NK-92 treated with Interleukin-12 subunit alpha and Interleukin-12 subunit beta, amount 100 ng/mL, for 24 hours (cell line): ENCODE measurements around the gene KRT14.
"Not testable (repeated sequence)": the region's sequence is repeated elsewhere in the genome, so short reads cannot be mapped to it uniquely, and the experiment has no call there.

ENCODE experiments used
- DNase-seq: peaks from one replicate; lab custom pipeline; 2025; lab: John Stamatoyannopoulos, UW

The KRT14 gene

DNA sequence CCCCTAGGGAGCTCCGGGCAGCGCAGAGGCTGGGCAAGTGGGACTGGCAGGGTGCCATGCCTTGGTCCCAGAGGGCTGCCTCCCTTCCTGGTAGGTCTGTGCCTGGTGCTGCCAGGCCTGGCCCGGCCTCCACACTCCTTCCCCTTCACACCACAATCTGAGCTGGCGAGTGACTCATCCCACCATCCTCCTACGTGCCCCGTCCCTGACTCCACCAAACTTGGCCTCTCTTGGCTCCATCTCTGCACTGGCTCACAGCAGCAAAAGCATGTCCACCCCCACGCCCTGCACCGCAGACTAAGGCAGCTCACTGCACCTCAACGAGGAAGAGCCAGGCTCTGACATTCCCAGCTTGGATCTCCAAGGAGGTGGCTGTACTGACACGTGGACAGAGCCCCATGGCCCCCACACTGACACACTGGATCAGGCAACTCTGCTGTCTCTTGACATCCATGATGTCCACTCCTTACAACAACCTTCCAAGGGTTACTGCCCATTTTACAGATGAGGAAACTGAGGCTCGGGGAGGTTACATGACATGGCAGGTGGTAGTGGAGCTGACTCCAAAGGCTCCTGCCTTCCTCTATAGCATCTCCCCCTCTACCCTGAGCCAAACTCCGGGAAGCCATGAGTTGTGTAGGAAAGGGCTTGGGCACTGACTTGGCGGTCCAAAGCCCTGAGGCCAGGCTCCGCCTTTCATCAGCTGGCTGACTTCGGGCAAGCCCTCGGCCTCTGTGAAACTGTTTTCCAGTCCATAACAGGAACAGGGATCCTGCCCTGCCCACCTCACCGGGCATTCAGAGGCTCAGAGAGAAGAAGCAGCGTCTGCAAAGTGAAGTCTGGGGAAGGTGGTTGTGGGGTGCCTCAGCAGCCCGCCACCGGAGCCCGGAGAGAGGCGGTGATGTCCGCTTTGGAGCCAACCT lies 38.5 kb downstream of the KRT14 start:
- DNase-seq = peak; percentile 36

DNA sequence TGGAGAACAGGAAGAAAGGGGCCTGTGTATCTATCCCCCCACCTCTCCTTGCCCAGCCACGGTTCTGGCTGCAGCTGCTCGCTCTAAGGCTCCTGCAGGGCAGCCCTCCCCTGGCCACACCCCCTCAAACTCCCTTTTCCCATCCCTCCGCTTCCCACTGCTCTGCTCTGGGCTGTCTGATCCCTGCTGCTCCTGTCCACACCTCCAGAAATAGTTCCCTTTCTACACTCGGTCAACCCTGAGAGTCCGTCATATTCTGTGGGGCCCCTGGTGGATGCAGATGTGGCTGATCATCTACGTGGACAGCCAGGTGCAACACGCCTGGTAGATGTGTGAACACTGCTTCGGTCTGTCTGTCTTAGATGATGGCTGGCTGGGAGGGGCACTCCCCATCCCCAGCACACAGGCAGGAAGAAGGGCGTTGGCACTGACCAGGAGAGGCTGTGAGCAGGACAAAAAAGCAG lies 39.3 kb downstream of the KRT14 start:
- no peak for DNase-seq

DNA sequence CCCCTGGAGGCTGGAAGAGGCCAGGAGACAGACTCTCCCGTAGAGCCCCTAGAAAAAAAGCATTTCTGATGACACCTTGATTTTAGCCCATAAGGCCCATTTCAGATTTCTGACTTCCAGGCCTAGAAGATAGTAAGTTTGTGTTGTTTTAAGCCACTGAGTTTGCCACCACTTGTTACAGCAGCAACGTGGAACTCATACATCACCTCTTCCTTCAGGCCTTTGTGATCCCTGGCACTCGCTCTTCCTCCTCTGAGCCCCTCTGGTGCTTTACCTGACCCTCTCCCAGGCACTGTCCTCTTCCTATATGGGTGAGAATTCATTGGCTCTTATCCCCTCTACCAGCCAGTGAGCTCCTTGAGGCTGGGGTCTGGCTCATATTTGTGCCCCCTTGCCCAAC lies 39.9 kb downstream of the KRT14 start:
- DNase-seq = no peak

DNA sequence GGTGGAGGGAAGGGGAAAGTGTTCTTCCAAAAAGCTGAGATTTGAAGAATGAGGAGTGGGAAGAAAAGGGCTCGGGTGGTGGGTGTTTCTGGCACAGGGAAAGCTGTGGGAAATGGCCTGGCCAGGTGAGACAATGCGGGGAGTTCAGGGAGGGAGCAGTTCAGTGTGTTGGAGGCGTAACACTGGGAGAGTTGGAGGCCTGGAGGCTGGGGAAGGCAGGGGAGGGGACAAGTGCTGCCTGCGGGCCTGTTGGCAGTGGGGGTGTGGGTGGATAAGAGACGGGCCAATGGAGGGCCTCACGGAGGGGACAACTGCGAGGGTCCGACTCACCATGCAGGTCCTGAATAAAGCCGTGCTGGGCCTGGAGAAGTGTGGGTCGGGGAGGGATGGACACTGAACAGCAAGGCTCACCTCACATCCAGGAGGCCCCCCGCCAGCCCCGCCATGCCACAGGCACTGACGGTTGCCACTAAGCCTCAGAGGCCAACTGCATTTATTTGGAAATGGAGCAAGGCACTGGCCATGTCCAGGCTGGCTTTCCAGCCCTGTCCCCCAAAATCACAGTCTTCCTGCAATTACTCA lies 40.8 kb downstream of the KRT14 start:
- no peak for DNase-seq

DNA sequence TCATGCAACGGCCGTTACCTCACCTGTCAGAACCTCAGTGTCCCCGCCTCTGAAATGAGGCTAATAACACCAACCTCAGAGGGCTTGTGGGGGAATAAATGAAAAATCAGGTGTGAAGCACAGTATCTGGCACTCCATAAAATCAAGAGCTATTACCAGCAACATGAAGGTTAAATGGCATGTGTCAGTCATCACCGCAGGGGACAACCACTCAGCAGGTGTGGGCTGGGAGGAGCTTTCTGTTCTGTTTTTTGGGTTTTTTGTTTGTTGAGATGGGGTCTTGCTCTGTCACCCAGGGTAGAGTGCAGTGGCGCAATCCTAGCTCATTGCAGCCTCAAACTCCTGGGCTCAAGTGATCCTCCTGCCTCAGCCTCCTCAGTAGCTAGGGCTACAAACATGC lies 41.8 kb downstream of the KRT14 start:
- no peak for DNase-seq

DNA sequence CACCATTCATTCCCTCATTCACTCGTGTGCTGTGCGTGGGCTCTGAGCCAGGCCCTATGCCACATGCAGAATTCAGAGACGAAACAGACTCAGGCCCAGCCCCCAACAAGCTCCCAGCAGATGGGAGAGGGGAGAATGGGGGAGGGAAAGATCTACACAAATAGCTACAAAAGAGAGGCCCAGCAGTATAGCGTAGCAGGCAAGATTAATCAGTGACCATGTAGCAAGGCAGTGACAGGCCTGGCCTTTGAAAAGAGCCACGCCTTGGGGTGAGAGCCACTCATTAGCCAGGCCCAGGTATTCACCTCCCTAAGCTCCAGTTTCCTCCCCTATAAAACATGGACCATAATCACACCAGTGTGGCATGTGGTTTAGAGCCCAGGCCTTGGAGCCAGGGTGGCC lies 42.2 kb downstream of the KRT14 start:
- DNase-seq = no peak

DNA sequence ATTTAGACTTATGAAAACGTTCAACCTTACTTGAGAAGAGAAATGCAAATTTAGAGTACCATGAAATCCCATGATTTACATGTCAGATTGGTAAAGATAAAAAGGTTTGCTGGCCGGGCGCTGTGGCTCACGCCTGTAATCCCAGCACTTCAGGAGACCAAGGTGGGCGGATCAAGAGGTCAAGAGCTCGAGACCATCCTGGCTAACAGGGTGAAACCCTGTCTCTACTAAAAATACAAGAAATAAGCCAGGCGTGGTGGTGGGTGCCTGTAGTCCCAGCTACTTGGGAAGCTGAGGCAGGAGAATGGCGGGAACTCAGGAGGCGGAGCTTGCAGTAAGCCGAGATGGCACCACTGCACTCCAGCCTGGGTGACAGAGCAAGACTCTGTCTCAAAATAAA lies 43.9 kb downstream of the KRT14 start:
- DNase-seq = not testable (repeated sequence)

DNA sequence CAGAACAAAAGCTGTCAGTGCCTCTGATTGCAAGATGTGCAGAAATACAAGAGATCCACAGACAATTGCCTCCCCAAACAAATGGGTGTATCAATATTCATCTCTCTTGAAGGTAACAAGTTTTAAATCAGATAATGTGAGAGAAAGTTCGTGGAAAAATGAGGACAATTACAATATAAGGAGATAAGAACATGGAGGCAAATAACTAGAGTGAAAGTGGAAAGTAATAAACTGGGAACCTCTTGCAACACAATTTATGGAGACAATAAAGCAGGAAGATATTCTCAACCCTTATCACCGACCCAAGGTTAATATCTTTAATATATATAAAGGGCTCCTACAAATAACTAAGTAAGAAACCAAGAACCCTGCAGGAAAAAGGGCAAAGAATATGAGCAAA lies 44.3 kb downstream of the KRT14 start:
- DNase-seq = no peak

DNA sequence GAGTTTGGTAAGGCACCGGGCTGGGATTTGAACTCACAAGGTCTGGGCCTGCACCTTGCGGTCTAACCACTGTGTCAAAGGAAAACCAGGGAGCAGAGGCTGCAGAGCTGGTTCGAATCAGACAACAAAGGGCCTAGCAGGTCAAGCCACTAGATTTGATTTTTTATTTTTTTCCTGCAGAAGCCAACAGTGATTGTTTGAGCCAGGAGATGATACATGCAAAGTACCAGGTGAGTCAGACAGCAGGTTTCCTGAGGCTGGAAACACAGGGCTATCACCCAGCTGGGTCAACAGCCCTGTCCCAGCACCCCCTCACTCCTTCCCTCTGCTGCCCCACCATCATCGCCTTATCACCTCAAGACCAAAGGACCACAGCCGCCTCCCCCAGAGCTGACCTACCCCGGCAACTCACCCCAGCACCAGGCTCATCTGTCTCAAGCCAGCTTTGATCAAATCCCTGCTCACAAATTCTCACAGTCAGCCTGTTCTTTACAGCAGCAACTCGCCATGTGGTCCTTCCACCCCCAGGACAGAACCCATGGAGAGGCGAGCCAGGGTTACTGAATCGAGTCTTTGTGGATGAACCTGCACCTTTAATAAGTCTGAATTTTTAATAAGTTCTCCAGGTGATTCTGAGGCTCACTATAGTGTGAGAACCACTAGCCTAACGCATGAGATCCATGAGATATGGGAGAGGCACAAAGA lies 45.6 kb downstream of the KRT14 start:
- no peak for DNase-seq

DNA sequence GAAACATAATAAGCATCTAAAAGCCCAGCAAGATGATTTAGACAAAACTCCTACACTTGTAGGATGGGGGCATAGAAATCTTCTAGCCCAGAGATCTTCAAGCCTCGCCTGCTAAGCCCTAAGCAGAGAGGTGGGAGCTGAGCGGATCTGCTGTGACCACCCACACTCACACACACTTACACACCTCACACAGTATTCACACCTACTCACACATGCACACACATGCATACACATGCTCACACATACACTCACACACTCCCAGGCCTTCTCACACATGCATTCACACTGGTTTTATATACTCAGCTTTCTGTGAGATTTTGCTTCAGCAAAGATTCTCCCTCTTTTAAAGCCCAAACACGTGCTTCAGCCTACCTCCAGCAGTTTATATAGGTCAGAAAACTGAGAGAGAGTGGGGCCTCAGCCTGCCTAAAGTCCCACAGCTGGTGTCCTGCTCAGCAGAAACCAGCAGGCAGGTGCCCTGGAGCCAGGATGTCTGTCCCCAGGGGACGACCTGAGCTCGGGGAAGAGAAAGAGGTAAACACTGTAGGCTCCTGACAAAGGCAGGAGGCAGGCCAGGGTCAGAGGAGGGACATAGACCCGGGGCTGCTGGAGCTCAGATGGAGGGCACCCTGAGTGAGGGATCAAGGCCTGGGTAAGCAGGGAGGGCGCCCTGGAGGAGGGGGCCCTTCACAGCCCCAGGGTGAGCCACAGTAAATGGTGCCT lies 46.6 kb downstream of the KRT14 start:
- no peak for DNase-seq

DNA sequence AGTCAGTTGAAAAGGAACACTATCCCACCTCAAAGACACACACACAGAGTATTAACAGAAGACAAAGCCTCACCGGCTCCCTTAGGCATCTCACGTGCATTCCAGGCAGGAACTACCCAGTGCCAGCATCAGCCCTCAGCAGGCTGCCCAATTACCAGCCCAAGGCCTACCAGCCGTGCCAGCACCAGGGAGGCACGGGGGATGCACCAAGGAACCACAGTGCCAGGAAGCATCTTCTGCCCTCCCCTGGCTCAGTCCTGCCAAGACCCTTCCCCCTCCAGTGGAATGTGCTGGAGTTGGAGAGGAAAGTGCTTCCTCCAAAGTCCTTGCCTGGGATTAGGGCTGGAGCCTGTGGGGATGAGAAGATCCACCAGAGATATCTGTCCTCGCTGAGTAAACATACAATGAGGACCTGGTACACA lies 47.6 kb downstream of the KRT14 start:
- no peak for DNase-seq

DNA sequence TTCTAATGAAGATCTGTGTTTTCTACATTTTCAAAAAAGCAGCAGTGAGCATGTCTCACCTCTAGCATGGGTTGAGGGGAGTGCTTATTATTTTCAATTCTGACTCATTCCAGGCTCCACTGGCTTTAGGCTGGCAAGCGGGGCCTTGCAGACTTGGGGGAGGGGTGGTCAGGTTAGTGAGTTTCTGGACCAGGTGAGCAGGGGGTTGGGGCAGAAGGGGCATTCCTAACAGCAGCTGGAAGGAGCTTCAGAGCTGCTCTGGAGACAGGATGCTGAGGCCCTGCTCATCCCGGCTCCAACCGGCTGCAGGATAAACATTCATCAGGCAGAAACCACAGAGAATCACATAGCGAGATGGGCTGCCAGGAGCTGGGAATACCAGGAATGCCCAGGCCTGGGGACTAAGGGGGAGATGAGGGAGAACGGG lies 48.1 kb downstream of the KRT14 start:
- no peak for DNase-seq

DNA sequence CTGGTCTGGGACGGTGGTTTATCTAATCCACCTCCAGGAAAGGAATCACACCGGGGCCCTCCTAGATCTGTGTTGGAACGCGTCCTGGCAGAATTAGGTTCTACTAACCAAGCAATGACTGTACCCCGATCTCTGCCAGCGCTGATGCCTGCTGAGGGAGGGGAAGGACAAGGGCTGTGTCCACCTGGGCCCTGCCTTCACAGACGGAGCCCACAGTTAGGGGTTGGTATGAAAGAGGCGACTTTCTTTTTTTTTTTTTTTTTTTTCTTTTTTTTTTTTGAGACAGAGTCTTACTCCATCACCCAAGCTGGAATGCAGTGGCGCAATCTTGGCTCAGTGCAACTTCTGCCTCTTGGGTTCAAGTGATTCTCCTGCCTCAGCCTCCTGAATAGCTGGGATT lies 48.7 kb downstream of the KRT14 start:
- no peak for DNase-seq

DNA sequence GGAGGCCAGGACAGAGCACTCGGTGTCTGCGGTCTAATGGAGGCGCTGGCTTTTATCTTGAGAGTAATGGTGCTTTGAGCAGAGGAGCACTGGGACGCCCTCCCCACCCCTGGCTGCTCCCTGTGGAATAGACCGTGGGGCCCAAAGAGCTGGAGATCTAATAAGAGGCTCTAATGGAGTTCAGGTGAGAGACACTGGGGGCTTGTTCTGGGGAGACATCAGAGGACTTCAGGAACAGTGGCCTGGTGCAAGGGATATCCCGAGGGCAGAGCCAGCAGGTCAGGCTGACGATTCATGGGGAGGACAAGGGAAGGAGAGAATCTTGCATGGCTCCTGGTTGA lies 49.1 kb downstream of the KRT14 start:
- no peak for DNase-seq

DNA sequence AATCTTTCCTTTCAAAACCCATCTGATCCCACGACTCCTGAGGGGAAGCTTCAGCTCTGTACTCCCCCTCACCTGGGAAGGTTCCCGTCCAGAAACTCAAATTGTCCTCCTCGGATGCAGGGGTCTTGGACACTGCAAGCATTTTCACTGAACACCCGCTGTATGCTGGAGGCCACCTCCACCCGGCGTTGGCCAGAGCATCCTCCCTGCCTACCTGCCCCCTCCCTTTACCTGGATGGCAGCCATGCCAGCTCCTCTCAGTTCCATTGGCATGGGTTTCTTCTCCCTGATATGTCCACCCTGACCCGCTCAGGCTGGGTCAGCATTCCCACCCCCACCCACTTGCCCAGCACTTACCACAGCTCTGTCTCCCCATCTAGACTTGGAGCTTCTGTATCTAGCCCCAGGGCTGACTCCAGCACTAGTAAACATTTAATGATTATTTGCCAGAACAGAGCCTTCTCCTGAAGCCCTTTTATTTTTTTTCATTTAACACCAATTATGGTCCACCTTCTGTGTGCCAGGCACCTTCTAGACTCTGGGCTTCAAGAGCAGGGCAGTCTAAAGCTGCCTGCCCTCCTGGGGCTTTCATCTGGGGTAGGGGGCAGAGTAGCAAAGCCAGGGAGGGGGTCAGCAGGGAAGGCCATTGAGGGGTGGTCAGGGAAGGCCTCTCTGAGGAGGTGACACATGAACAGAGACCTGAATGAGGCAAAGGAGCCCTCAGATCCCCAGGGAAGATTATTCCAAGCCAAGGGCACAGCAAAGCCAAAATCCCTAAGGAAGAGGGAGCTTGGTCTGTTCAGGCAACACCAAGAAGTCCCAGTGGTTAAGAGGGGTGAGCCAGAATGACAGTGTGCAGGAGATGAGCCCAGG lies 49.7 kb downstream of the KRT14 start:
- DNase-seq = no peak

DNA sequence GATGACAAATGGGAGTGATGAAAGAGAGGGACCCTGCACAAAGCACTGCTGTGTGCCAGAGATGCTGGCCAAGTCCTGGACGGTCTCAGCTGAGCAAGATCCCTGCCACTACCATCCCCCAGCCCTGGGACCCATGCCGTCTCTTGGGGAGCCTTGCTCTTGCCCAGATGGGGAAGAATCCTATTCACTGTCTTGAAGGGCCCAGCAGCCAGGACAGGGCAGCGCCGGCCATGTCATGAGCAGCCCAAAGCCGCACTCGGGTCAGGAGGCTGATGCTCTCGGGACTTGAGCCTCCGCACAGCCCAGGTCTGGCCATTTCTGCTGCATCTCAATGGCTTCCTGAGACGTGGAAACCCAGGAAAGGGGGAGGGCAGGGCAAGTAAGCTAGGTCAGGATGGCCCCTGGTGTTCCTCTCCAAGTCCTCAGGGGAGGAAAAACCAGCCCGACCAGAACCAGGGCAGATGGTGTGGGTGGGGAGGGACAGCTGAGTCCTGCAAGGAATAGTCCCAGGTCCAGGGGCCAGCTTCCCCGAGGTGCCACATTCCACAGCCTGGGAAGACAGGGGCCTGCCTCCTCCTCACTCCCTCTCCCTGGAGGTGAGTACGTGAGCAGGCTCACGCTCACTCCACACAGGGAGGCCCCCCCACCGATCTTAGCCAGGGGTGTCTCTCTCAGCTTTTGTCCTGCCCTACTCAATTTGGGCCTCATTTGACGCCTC lies 50.8 kb downstream of the KRT14 start:
- DNase-seq = no peak

DNA sequence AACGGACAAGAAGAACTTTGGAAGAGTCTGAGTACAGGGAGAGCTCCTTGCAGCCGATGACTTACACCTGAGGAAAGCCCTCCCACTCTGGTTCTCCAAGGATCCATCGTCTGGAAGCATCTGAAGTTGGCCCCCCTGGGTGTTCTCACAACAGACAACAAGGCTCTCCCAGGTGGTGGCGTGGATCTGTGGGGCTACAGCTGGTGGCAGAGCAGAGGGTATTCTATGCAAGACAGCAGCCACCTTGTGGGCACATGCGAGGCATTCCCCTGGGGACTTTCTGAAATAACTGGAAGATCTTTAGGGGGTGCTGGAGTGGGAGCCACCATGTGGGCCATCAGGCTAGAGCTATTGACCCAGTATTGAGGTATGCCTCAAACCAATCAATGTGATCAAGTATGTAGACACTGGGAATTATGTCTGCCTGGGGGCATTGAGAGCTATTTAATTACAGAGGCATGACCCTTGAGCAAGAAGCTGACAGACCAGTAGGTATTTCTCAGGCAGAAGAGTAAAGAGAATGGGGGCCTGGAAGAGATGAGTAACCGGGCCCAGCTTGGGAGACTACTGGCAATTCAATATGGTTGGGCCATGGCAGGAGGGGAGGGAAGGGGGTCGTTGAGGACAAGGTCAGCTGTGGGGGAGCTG lies 51.7 kb downstream of the KRT14 start:
- no peak for DNase-seq

DNA sequence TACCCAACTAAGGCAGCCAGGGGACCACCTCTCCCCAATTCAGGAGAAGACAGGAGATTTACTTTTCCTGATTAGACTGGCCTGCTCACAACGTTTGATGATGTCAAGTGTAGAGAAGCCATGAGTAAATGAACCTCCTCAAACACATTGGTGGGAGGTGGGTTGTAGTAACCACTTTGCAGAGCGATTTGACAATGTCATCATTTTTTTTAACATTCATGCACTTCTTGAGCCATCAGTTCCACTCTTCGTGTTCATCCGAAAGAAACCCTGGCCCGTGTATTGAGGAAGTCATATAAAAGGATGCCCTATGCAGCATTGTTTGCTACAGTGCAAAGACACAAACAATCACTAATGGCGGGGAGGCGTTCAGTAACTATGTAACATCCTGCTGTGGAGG lies 53.1 kb downstream of the KRT14 start:
- DNase-seq = no peak

DNA sequence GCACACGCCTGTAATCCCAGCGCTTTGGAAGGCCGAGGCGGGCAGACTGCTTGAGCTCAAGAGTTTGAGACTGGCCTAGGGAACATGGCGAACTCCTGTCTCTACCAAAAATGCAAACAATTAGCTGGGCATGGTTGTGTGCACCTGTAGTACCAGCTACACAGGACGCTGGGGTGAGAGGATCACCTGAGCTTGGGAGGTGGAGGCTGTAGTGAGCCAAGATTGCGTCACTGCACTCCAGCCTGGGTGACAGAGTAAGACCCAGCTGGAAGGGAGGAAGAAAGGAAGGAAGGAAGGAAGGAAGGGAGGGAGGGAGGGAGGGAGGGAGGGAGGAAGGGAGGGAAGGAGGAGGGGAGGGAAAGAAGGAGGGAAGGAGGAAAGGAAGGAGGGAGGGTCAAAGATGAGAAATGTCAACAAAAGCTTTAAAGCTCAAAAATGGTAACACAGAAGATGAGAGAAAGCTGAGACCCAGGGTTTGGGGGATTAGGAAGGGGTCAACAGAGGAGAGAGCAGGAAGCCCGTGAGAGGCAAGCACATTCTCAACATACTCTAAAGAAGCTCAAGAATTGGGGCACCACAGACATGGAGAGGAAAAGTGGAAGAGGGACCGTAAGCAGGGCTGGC lies 53.6 kb downstream of the KRT14 start:
- DNase-seq = no peak
